ENCODE measurements around the gene STK32B.

DNA sequence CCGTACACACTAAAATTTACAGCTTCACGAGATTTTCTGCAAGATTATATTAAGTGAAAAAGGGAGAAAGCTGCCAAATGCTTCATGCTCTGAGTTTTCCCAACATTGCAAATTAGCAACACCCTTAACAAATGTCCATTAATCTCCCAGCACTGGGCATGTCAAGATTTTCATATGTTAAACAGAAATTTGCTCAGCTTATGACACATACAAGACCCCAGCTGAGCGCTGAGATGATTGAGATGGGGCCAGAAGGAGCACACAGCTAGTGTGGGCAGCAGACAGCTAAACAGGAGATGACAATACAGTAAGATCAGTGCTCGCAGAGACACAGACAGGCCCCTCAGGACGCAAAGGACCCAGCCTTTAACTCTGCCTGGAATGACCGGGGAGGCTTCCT lies 208.8 kb downstream of the STK32B start:
- TF ChIP-seq, protein P1, sequence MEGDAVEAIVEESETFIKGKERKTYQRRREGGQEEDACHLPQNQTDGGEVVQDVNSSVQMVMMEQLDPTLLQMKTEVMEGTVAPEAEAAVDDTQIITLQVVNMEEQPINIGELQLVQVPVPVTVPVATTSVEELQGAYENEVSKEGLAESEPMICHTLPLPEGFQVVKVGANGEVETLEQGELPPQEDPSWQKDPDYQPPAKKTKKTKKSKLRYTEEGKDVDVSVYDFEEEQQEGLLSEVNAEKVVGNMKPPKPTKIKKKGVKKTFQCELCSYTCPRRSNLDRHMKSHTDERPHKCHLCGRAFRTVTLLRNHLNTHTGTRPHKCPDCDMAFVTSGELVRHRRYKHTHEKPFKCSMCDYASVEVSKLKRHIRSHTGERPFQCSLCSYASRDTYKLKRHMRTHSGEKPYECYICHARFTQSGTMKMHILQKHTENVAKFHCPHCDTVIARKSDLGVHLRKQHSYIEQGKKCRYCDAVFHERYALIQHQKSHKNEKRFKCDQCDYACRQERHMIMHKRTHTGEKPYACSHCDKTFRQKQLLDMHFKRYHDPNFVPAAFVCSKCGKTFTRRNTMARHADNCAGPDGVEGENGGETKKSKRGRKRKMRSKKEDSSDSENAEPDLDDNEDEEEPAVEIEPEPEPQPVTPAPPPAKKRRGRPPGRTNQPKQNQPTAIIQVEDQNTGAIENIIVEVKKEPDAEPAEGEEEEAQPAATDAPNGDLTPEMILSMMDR (IDR thresholded peaks at IDR 0.05) = no peak
- no peak for TF ChIP-seq EZH2 (IDR thresholded peaks at IDR 0.05; ENCODE audit: borderline replicate concordance, insufficient read depth, low read depth, low read length, poor library complexity, severe bottlenecking)
